Measurements from ENCODE around the gene ST3GAL3. TPM values are rescaled to one million over a fixed set of nuclear protein-coding genes. Genes with fewer than 3 reads are reported as not detected.

Gene ST3GAL3
- total and polyA plus RNA-seq, 11 donors: 14.4 to 31.7 (median 26.3) TPM

DNA sequence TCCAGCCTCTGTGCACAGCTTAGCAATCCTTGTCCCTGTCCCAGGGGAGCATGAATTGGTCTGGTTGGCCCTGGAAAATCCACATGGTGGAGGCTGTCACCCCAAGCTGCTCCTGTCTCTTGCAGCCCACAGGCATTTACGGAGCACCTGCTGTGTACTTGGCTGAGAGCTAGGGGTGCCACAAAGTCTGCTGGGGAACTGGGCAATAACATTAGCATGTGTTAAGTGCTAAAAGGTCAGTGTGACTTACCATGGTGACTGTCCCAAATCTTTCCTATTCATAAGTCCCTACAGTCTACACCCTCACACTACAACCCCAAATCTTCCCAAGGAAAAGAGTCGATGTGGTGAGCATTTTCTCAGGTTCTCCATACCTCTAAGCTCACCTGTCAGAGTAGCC lies 172.7 kb downstream of the ST3GAL3 start:
- peaks cover 0 to 6% (median 0%) of the 10 kb centered on the region in 9 donors for H3K36me3 ChIP-seq
- no peak for TF ChIP-seq POLR2A (IDR thresholded peaks at IDR 0.05)
- TF ChIP-seq, protein P1, sequence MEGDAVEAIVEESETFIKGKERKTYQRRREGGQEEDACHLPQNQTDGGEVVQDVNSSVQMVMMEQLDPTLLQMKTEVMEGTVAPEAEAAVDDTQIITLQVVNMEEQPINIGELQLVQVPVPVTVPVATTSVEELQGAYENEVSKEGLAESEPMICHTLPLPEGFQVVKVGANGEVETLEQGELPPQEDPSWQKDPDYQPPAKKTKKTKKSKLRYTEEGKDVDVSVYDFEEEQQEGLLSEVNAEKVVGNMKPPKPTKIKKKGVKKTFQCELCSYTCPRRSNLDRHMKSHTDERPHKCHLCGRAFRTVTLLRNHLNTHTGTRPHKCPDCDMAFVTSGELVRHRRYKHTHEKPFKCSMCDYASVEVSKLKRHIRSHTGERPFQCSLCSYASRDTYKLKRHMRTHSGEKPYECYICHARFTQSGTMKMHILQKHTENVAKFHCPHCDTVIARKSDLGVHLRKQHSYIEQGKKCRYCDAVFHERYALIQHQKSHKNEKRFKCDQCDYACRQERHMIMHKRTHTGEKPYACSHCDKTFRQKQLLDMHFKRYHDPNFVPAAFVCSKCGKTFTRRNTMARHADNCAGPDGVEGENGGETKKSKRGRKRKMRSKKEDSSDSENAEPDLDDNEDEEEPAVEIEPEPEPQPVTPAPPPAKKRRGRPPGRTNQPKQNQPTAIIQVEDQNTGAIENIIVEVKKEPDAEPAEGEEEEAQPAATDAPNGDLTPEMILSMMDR (IDR thresholded peaks at IDR 0.05): no peak
- ATAC-seq (peak; percentile 3 to 48 (median 20)), DNase-seq (no peak)
- intact Hi-C loops (cut with DNase I): loop anchor here in 1 of 10 donors (5.0 kb wide), 1 partner anchor 98 kb away; no protein-coding TSS in a partner anchor
- H3K4me3 ChIP-seq: no peak overlapping the region
- H3K27ac ChIP-seq: peak overlapping the region in 11 of 12 donors; percentile 51 to 85 (median 74)
- WGBS, 4 donors: 65 to 86% (median 73%) methylated on average over 2 of the region's 2 CpGs
- no peaks in the 10 kb centered on the region for H3K9me3 ChIP-seq
- no peaks in the 10 kb centered on the region for H3K27me3 ChIP-seq
- peaks cover 0 to 27% (median 5%) of the 10 kb centered on the region in 12 donors for H3K4me1 ChIP-seq

DNA sequence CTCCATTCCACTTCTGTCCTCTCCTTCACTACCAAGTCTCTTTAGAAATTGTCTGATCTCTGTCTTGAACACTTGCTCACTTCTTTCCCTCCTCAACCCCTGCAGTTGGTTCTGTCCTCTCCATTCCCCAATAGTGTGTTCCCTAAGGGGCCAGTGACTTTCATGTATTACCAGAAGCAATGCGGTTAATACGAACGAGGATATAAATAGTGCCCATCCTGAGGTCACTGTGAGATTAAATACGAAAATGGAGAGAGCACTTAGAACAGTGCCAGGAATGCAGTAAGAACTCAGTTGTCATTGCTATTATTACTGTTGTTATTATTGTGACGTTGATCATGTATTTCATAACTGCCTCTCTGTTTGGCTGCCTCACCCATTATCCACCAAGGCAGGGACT lies 173.3 kb downstream of the ST3GAL3 start:
- peak overlapping the region; percentile 16 to 87 (median 75) for H3K27ac ChIP-seq
- peaks cover 0 to 27% (median 5%) of the 10 kb centered on the region in 12 donors for H3K4me1 ChIP-seq
- no peaks in the 10 kb centered on the region for H3K9me3 ChIP-seq
- H3K4me3 ChIP-seq: no peak overlapping the region
- 48 to 69% (median 59%) methylated on average over 5 of the region's 5 CpGs for WGBS, 4 donors
- intact Hi-C loops (cut with DNase I): loop anchor here in 1 of 10 donors (5.0 kb wide), 1 partner anchor 98 kb away; no protein-coding TSS in a partner anchor
- peak in 1 of 5 donors; percentile 44 for DNase-seq
- H3K36me3 ChIP-seq: peaks cover 0 to 6% (median 0%) of the 10 kb centered on the region in 9 donors
- H3K27me3 ChIP-seq: no peaks in the 10 kb centered on the region
- peak; percentile 84 to 89 (median 89) for ATAC-seq
- TF ChIP-seq POLR2A (IDR thresholded peaks at IDR 0.05): peak in 1 of 2 donors; percentile 49
- TF ChIP-seq, protein P1 (IDR thresholded peaks at IDR 0.05): no peak

DNA sequence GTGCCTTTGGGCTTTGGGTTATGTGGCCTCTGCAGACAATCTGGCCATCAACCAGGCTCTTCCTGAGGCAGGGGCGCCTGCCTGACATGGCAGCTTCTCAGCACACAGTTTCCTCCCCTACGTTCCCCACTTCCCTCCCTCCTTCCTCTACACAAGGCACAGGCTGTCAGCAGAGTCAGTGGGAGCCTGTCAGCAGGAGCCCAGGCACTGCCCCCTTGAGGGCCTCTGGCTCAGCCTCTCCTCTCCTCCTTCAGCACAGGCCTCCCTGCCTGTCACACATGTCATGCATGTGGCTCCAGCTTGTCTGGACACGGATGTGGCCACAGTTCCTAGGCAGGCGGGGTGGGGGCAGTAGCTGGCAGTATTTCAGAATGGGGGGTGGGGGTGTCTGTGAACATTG lies 174.1 kb downstream of the ST3GAL3 start:
- no peaks in the 10 kb centered on the region for H3K27me3 ChIP-seq
- intact Hi-C loops (cut with DNase I): loop anchor here in 1 of 10 donors (5.0 kb wide), 1 partner anchor 99 kb away; no protein-coding TSS in a partner anchor
- ATAC-seq (peak; percentile 44 to 76 (median 70)), DNase-seq (peak in 2 of 5 donors; percentile 46 to 76)
- H3K36me3 ChIP-seq: peaks cover 0 to 6% (median 0%) of the 10 kb centered on the region in 9 donors
- TF ChIP-seq POLR2A (IDR thresholded peaks at IDR 0.05): no peak
- TF ChIP-seq, protein P1 (IDR thresholded peaks at IDR 0.05): peak in 2 of 12 donors; percentile 15 to 27
- no peak overlapping the region for H3K4me3 ChIP-seq
- peak overlapping the region; percentile 16 to 87 (median 74) for H3K27ac ChIP-seq
- 39 to 65% (median 48%) methylated on average over 2 to 4 of the region's 4 CpGs for WGBS, 4 donors
- H3K4me1 ChIP-seq: peaks cover 0 to 27% (median 5%) of the 10 kb centered on the region in 12 donors
- no peaks in the 10 kb centered on the region for H3K9me3 ChIP-seq

DNA sequence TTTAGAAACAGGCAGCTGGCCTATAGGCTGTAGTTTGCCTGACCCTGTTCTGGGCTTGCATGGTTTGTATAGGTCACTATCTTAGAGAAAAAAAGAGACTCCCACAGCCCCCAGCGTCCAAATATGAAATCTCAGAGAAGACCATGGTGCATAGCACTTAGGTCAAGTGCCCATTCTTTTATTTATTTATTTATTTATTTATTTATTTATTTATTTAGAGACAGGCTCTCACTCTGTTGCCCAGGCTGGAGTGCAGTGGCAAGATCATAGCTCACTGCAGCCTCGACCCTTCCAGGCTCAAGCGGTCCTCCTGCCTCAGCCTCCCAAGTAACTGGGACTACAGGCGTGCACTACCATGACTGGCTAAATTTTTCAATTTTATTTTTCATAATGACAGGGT lies 175.4 kb downstream of the ST3GAL3 start:
- H3K9me3 ChIP-seq: no peaks in the 10 kb centered on the region
- WGBS, 4 donors: 94 to 97% (median 96%) methylated on average over 4 of the region's 4 CpGs
- no peak overlapping the region for H3K4me3 ChIP-seq
- H3K4me1 ChIP-seq: peaks cover 0 to 27% (median 5%) of the 10 kb centered on the region in 12 donors
- ATAC-seq (no peak), DNase-seq (no peak)
- TF ChIP-seq POLR2A (IDR thresholded peaks at IDR 0.05): no peak
- TF ChIP-seq, protein P1 (IDR thresholded peaks at IDR 0.05): no peak
- no peaks in the 10 kb centered on the region for H3K27me3 ChIP-seq
- intact Hi-C loops (cut with DNase I): loop anchor here in 1 of 10 donors (5.0 kb wide), 1 partner anchor 100 kb away; no protein-coding TSS in a partner anchor
- peaks cover 0 to 6% (median 0%) of the 10 kb centered on the region in 9 donors for H3K36me3 ChIP-seq
- peak overlapping the region in 1 of 12 donors; percentile 87 for H3K27ac ChIP-seq
